B cell (primary cell): ENCODE measurements around the gene TTC28. TPM values are rescaled to one million over a fixed set of nuclear protein-coding genes. Genes with fewer than 3 reads are reported as not detected.

ENCODE experiments used
- ATAC-seq: fragments of 200-7000 bp; cut with Tn5 transposase; one replicate; pipeline ENCODE4 v1.10.0; 2021; ENCODE audit warnings: low read depth, mild to moderate bottlenecking, moderate number of reproducible peaks, moderate library complexity
- CTCF ChIA-PET: fragments of 350-600 bp; sonication (Branson Sonifier 250); formaldehyde crosslinking; loops from one replicate; lab custom pipeline; 2021; ENCODE audit warnings: antibody characterized with exemption, inconsistent platforms; lab: Charles Lee
- POLR2A ChIA-PET: fragments of 350-600 bp; sonication (Branson Sonifier 250); formaldehyde crosslinking; loops from one replicate; lab custom pipeline; 2021; ENCODE audit warnings: antibody characterized with exemption; lab: Charles Lee
- DNase-seq: peaks from one replicate; pipeline ENCODE4 v3.0.0; 2013
- H2AFZ ChIP-seq: 2 replicates; pipeline ENCODE4 v1.6.1; 2012; ENCODE audit warnings: mild to moderate bottlenecking, low read depth, low read length; ENCODE audit not compliant: insufficient read depth, poor library complexity, severe bottlenecking
- H3K27ac ChIP-seq, 2 donors: 1 replicate in 1 of 2; 2 replicates in 1 of 2; pipeline ENCODE4 v1.5.1; 2012 to 2013; ENCODE audit warnings: low read length in 2 of 2, mild to moderate bottlenecking in 2 of 2, moderate library complexity in 1 of 2
- H3K27me3 ChIP-seq, 4 experiments: fragments of 200-600 bp in 1 of 4; sonication (generic) in 1 of 4; replicated peaks in 1 of 4; 1 replicate in 2 of 4; 2 replicates in 2 of 4; pipeline versions ENCODE4 v1.6.1 to v1.7.0; 2013 to 2016; ENCODE audit warnings: low read length in 3 of 4, mild to moderate bottlenecking in 2 of 4, mixed read lengths in 1 of 4, moderate library complexity in 1 of 4; ENCODE audit not compliant: insufficient read depth in 4 of 4, control insufficient read depth in 3 of 4; ENCODE audit errors: control extremely low read depth in 1 of 4
- H3K36me3 ChIP-seq, 2 experiments: replicated peaks in 1 of 2; 1 replicate in 1 of 2; 2 replicates in 1 of 2; pipeline versions ENCODE4 v1.6.1 to v1.7.1; 2013; ENCODE audit warnings: low read length in 1 of 2; ENCODE audit not compliant: insufficient read depth in 2 of 2, control insufficient read depth in 1 of 2; ENCODE audit errors: control extremely low read depth in 1 of 2, extremely low read depth in 1 of 2
- H3K4me1 ChIP-seq, 2 donors: fragments of 200-600 bp in 1 of 2; sonication (generic) in 1 of 2; 1 replicate in 1 of 2; 2 replicates in 1 of 2; pipeline versions ENCODE4 v1.5.1 to v1.6.1; 2013 to 2017; ENCODE audit warnings: low read length in 2 of 2; ENCODE audit not compliant: control insufficient read depth in 2 of 2, insufficient read depth in 2 of 2
- H3K4me2 ChIP-seq: replicated peaks from 2 replicates; pipeline ENCODE3; 2012; ENCODE audit warnings: mild to moderate bottlenecking, low read depth, low read length; ENCODE audit not compliant: poor library complexity, severe bottlenecking
- H3K4me3 ChIP-seq, 5 experiments: fragments of 200-600 bp in 1 of 5; sonication (generic) in 1 of 5; 1 replicate in 3 of 5; 2 replicates in 2 of 5; pipeline versions ENCODE4 v1.5.1 to v1.7.0; 2011 to 2016; ENCODE audit warnings: low read length in 4 of 5, mild to moderate bottlenecking in 4 of 5, low read depth in 2 of 5, control low read depth in 1 of 5, moderate library complexity in 1 of 5; ENCODE audit not compliant: insufficient read depth in 1 of 5; ENCODE audit errors: control extremely low read depth in 1 of 5, extremely low read depth in 1 of 5
- H3K79me2 ChIP-seq: fragments of 200-600 bp; sonication (generic); one replicate; pipeline ENCODE4 v1.6.0; 2016; ENCODE audit warnings: low read length; ENCODE audit not compliant: control insufficient read depth, insufficient read depth
- H3K9ac ChIP-seq: fragments of 200-600 bp; sonication (generic); 2 replicates; pipeline ENCODE4 v1.6.1; 2017; ENCODE audit warnings: mild to moderate bottlenecking, low read length, moderate library complexity
- H3K9me3 ChIP-seq, 3 donors: one replicate each; pipeline versions ENCODE4 v1.6.1 to v1.7.1; 2013; ENCODE audit warnings: low read length in 2 of 3; ENCODE audit not compliant: control insufficient read depth in 2 of 3, insufficient read depth in 1 of 3; ENCODE audit errors: control extremely low read depth in 1 of 3
- H4K20me1 ChIP-seq: 2 replicates; pipeline ENCODE4 v1.6.0; 2012; ENCODE audit warnings: mild to moderate bottlenecking, low read length; ENCODE audit not compliant: insufficient read depth, control insufficient read depth, poor library complexity, severe bottlenecking
- H3K27ac Mint-ChIP-seq: one replicate; pipeline ENCODE4 v1.8.0; 2021; ENCODE audit warnings: mixed read lengths
- H3K27me3 Mint-ChIP-seq: one replicate; pipeline ENCODE4 v1.8.0; 2021; ENCODE audit warnings: mixed read lengths
- H3K4me1 Mint-ChIP-seq: one replicate; pipeline ENCODE4 v1.8.0; 2021; ENCODE audit warnings: mixed read lengths
- H3K4me3 Mint-ChIP-seq: one replicate; pipeline ENCODE4 v1.8.0; 2021; ENCODE audit warnings: mixed read lengths
- H3K9me3 Mint-ChIP-seq: one replicate; pipeline ENCODE4 v1.8.0; 2022; ENCODE audit warnings: mixed read lengths; ENCODE audit not compliant: insufficient read depth
- CTCF ChIP-seq: fragments of 200-600 bp; IDR thresholded peaks from one replicate; pipeline ENCODE4 v1.8.0; 2022; ENCODE audit warnings: antibody characterized with exemption, mild to moderate bottlenecking
- EZH2 ChIP-seq: IDR thresholded peaks from 2 replicates; pipeline ENCODE4 v1.6.1; 2012; ENCODE audit warnings: borderline replicate concordance, low read depth, mild to moderate bottlenecking, moderate library complexity, low read length; ENCODE audit not compliant: insufficient read depth, poor library complexity, severe bottlenecking
- WGBS: methylation state at CpG from one replicate; pipeline ENCODE4 v1.1.5; 2013; ENCODE audit warnings: missing lambda C conversion rate; ENCODE audit not compliant: insufficient coverage; 5-methylcytosine and 5-hydroxymethylcytosine counted together
- intact Hi-C: fragments of 100-400 bp; cut with micrococcal nuclease; formaldehyde crosslinking; loops from one replicate; pipeline ENCODE4 v1.10.0; 2022
- polyA plus RNA-seq: library from polyadenylated mRNA; depleted of rRNA; stranded (reverse); fragments of >200 nt; gene quantifications from 2 replicates; pipeline ENCODE4 v1.2.3, GENCODE V29; 2012
- total RNA-seq, 2 donors: library from RNA; stranded (reverse); fragments of 120-200 nt in 1 of 2; gene quantifications; 1 replicate in 1 of 2; 2 replicates in 1 of 2; pipeline versions ENCODE4 v1.2.3 to v1.2.4, GENCODE V29; 2013 to 2022

The TTC28 gene
- total and polyA plus RNA-seq, 2 donors (not counting 1 experiment from before 2014, with no cell fraction given) = 4.5 to 7.3 TPM

- H2AFZ ChIP-seq = no peak overlapping the region
- TF ChIP-seq EZH2 (no peak), CTCF (no peak)
- H3K79me2 ChIP-seq = no peaks in the 10 kb centered on the region
- H3K27ac ChIP-seq = no peak overlapping the region
- no CpG with 5 or more reads among the region's 4 CpGs for WGBS
- H3K27ac Mint-ChIP-seq = no peak overlapping the region
- H3K9ac ChIP-seq = no peak overlapping the region
- H3K36me3 ChIP-seq = no peaks in the 10 kb centered on the region
- no peak for DNase-seq
- no peaks in the 10 kb centered on the region for H3K4me1 ChIP-seq
- no peak overlapping the region for H3K4me2 ChIP-seq
- no peaks in the 10 kb centered on the region for H3K9me3 Mint-ChIP-seq
- H3K27me3 Mint-ChIP-seq = peaks cover 21% of the 10 kb centered on the region
- no peak for ATAC-seq
- H3K4me3 Mint-ChIP-seq = no peak overlapping the region
- no peaks in the 10 kb centered on the region for H4K20me1 ChIP-seq
- ChIA-PET POLR2A (no interaction called here), CTCF (no interaction called here)
- no peak overlapping the region for H3K4me3 ChIP-seq
- H3K9me3 ChIP-seq = no peaks in the 10 kb centered on the region
- intact Hi-C loops = no loop called here
- no peaks in the 10 kb centered on the region for H3K4me1 Mint-ChIP-seq
- no peaks in the 10 kb centered on the region for H3K27me3 ChIP-seq
Measured at GRCh38 chr22:28183078-28183860, 496.4 kb downstream of the TTC28 start.
